ENCODE data around the gene FLNB. TPM values are rescaled to one million over a fixed set of nuclear protein-coding genes. Genes with fewer than 3 reads are reported as not detected.

FLNB gene
- total and polyA plus RNA-seq, 2 of the 8 experiments (the other 6 are each of a cell fraction or from before 2014, with no cell fraction given): 72.3 to 118 TPM

DNA sequence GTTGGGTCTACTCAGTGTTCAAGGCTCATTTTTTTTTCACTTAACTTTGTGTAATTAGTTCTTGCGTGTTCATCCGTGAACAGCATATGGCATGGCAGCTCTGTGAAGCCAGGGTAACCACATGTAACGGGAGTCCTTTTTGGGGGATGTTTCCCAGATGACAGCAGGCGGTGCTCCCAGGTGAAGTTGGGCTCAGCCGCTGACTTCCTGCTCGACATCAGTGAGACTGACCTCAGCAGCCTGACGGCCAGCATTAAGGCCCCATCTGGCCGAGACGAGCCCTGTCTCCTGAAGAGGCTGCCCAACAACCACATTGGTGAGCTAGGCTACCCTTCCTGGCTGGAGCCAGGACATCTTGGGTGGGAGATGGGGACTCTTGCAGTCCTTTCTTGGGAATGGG, 139.8 kb downstream of the FLNB start:
- Histone ChIP-seq H3K4me2 (ENCODE audit: insufficient read depth in 1 of 2, low read depth in 2 of 2, low read length in 2 of 2) (no peak overlapping the region), H2AK5ac (ENCODE audit: low read depth, low read length) (no peak overlapping the region), H3K9me3 (ENCODE audit: insufficient read depth in 2 of 2, low read depth in 1 of 2, low read length in 1 of 2) (no peaks in the 10 kb centered on the region), H3K14ac (ENCODE audit: insufficient read length) (no peak overlapping the region), H3K79me2 (ENCODE audit: control insufficient read depth in 1 of 2, insufficient read depth in 2 of 2, low read length in 2 of 2) (no peaks in the 10 kb centered on the region), H4K20me1 (replicated peaks in 1 of 2; ENCODE audit: control insufficient read depth in 1 of 2, insufficient read depth in 2 of 2, low read length in 2 of 2) (peaks cover 0 to 4% of the 10 kb centered on the region in 2 experiments), H2BK12ac (ENCODE audit: low read depth, low read length) (no peak overlapping the region), H3K4me1 (replicated peaks in 1 of 4; ENCODE audit: control insufficient read depth in 3 of 4, insufficient read depth in 4 of 4, low read length in 3 of 4) (no peaks in the 10 kb centered on the region; a peak in 1 of 7 replicates), H3K4me3 (ENCODE audit: extremely low read depth in 1 of 4, insufficient read depth in 2 of 4, low read depth in 3 of 4, low read length in 4 of 4) (no peak overlapping the region), H4K8ac (ENCODE audit: extremely low read depth, insufficient read depth, low read length) (no peak overlapping the region), H3K56ac (replicated peaks; ENCODE audit: insufficient read length, low read depth, low read length) (no peak overlapping the region), H2BK5ac (ENCODE audit: low read depth, low read length) (no peak overlapping the region), H3K23ac (ENCODE audit: insufficient read length) (no peak overlapping the region), H3K27ac (ENCODE audit: low read depth, low read length) (no peak overlapping the region), H3K36me3 (ENCODE audit: control insufficient read depth in 2 of 4, insufficient read depth in 4 of 4, low read length in 3 of 4) (peaks cover 17 to 80% (median 61%) of the 10 kb centered on the region in 4 experiments; a peak in 7 of 8 replicates), H3K18ac (ENCODE audit: extremely low read depth, low read length) (no peak overlapping the region), H3K27me3 (replicated peaks in 1 of 4; ENCODE audit: control insufficient read depth in 3 of 4, extremely low read depth in 1 of 4, insufficient read depth in 3 of 4, low read length in 3 of 4) (no peaks in the 10 kb centered on the region), H3K9ac (replicated peaks in 1 of 4; ENCODE audit: extremely low read depth in 1 of 4, low read depth in 3 of 4, low read length in 3 of 4) (no peak overlapping the region), H3K4ac (replicated peaks; ENCODE audit: insufficient read length, low read depth, low read length) (no peak overlapping the region), H4K5ac (ENCODE audit: insufficient read length, low read depth, low read length) (no peak overlapping the region), H2BK15ac (ENCODE audit: low read length) (no peak overlapping the region), H2BK20ac (ENCODE audit: low read length) (no peak overlapping the region), H2AFZ (ENCODE audit: low read length) (no peak overlapping the region), H3K79me1 (ENCODE audit: low read depth, low read length) (peaks cover 3% of the 10 kb centered on the region; the same call in 1 of the 2 replicates), H4K91ac (replicated peaks; ENCODE audit: insufficient read length, low read length) (no peak overlapping the region), H2BK120ac (replicated peaks; ENCODE audit: low read depth, low read length) (no peak overlapping the region), H3K23me2 (ENCODE audit: low read depth, low read length) (no peaks in the 10 kb centered on the region)
- CTCF ChIA-PET (ENCODE audit: partially characterized antibody): interaction anchor here (1.1 to 1.9 kb wide), 2 partner anchors 12 to 17 kb away, joined by 3 to 5 read pairs; no protein-coding TSS in a partner anchor
- no peak for TF ChIP-seq NRF1 (IDR thresholded peaks at IDR 0.05; ENCODE audit: low read depth, low read length)
- no peak for TF ChIP-seq CREB1 (IDR thresholded peaks at IDR 0.05)
- no peak for TF ChIP-seq TAF1 (IDR thresholded peaks at IDR 0.05; ENCODE audit: low read depth, low read length)
- 90% methylated on average over 9 of the region's 9 CpGs; no CpG with 5 or more reads in 1 of the 2 experiments for WGBS, 2 experiments (ENCODE audit: extremely low coverage in 1 of 2, insufficient coverage in 1 of 2, insufficient read length in 1 of 2, insufficient replicate concordance in 2 of 2, low coverage in 1 of 2, low lambda C conversion rate in 2 of 2, missing lambda C conversion rate in 1 of 2)
- FAIRE-seq (no peak), DNase-seq (ENCODE audit: low read depth in 1 of 2, low spot score in 2 of 2) (no peak)
- POLR2A ChIA-PET (ENCODE audit: partially characterized antibody): no interaction called here
